ENCODE data around the gene BUB1B. TPM values are rescaled to one million over a fixed set of nuclear protein-coding genes. Genes with fewer than 3 reads are reported as not detected.
"Not testable (repeated sequence)": the region's sequence is repeated elsewhere in the genome, so short reads cannot be mapped to it uniquely, and the experiment has no call there.

Gene BUB1B
- total RNA-seq, 2 experiments from 2014 or later = 166 to 192 TPM

DNA sequence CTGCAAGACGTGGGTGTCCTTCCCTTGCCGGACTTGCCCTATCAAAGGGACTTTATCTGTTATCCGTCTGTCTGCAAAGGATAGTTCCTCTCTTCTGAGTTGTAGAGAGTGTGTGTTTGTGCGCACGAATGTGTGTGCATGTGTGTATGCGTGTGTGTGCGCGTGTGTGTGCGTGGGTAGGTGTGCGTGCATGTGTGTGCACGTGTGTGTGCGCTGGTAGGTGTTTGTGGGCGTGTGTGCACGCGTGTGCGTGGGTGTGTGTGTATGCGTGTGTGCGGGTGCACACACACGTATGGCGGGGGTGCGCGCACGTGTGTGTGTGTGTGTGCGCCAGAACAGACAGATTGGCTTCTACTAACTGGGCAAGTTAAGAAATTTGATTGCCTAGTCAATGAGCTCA is 48.1 kb upstream of the BUB1B start:
- no peaks in the 10 kb centered on the region for H4K20me1 ChIP-seq (ENCODE audit: insufficient read depth, low read length)
- intact Hi-C loops (cut with micrococcal nuclease; ENCODE audit: unreplicated experiment) = no loop called here
- BruUV-seq (replicated peaks) = no TSS peak
- no peak for DNase-seq (ENCODE audit: low spot score)
- no peaks in the 10 kb centered on the region for H3K9me2 ChIP-seq (ENCODE audit: insufficient read depth, low read length)
- POLR2A ChIA-PET = interaction anchor here (1.0 to 10.1 kb wide), 6 partner anchors 9 to 66 kb away, joined by 3 to 146 read pairs (median 4); partner anchors contain the start of gene BUB1B
- H3K4me3 ChIP-seq (ENCODE audit: low read depth, low read length, poor library complexity, severe bottlenecking) = no peak overlapping the region
- no peaks in the 10 kb centered on the region for H3K9me3 ChIP-seq (ENCODE audit: low read length)
- H2AFZ ChIP-seq (ENCODE audit: low read length) = no peak overlapping the region
- H3K4me1 ChIP-seq (ENCODE audit: insufficient read depth, low read length, poor library complexity, severe bottlenecking) = peaks cover 71% of the 10 kb centered on the region
- H3K36me3 ChIP-seq (ENCODE audit: insufficient read depth, low read length) = no peaks in the 10 kb centered on the region
- CTCF ChIA-PET (ENCODE audit: unreplicated experiment) = no interaction called here
- H3K27ac ChIP-seq (ENCODE audit: low read depth, low read length, poor library complexity, severe bottlenecking) = no peak overlapping the region
- TF ChIP-seq EZH2phosphoT487 (IDR thresholded peaks at IDR 0.05; ENCODE audit: borderline replicate concordance, low read depth, low read length) = no peak
- TF ChIP-seq, protein P1, sequence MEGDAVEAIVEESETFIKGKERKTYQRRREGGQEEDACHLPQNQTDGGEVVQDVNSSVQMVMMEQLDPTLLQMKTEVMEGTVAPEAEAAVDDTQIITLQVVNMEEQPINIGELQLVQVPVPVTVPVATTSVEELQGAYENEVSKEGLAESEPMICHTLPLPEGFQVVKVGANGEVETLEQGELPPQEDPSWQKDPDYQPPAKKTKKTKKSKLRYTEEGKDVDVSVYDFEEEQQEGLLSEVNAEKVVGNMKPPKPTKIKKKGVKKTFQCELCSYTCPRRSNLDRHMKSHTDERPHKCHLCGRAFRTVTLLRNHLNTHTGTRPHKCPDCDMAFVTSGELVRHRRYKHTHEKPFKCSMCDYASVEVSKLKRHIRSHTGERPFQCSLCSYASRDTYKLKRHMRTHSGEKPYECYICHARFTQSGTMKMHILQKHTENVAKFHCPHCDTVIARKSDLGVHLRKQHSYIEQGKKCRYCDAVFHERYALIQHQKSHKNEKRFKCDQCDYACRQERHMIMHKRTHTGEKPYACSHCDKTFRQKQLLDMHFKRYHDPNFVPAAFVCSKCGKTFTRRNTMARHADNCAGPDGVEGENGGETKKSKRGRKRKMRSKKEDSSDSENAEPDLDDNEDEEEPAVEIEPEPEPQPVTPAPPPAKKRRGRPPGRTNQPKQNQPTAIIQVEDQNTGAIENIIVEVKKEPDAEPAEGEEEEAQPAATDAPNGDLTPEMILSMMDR (conservative IDR thresholded peaks at IDR 0.05; ENCODE audit: low read length) = no peak
- H3K4me2 ChIP-seq (ENCODE audit: low read length) = no peak overlapping the region
- H3K79me2 ChIP-seq (ENCODE audit: insufficient read depth, low read depth, low read length) = no peaks in the 10 kb centered on the region

DNA sequence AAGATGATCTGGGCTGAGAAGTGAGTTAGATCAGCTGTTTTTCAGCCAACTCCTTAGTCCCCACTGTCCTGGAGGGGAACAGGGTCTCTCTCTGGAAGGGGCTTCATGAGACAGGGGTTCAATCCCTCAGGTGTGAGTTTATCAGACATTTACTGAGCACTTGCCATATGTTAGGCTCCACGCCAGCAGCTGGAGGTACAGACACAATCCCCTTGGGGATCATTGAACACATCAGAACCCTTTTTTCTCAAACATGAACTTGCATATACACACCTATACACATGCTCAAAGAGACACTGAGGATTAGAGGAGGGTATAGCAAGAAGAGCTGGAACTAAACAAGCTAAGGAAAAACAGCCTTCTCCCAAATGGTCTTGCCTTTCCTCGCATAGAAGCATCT is 46.7 kb upstream of the BUB1B start:
- no TSS peak for BruUV-seq (replicated peaks)
- intact Hi-C loops (cut with micrococcal nuclease; ENCODE audit: unreplicated experiment) = no loop called here
- no peak for TF ChIP-seq EZH2phosphoT487 (IDR thresholded peaks at IDR 0.05; ENCODE audit: borderline replicate concordance, low read depth, low read length)
- TF ChIP-seq, protein P1 (conservative IDR thresholded peaks at IDR 0.05; ENCODE audit: low read length) = no peak
- Histone ChIP-seq H3K4me2 (ENCODE audit: low read length) (peak overlapping the region; percentile 71), H3K4me1 (ENCODE audit: insufficient read depth, low read length, poor library complexity, severe bottlenecking) (peaks cover 77% of the 10 kb centered on the region), H3K9me3 (ENCODE audit: low read length) (no peaks in the 10 kb centered on the region), H3K9me2 (ENCODE audit: insufficient read depth, low read length) (no peaks in the 10 kb centered on the region), H3K79me2 (ENCODE audit: insufficient read depth, low read depth, low read length) (no peaks in the 10 kb centered on the region), H4K20me1 (ENCODE audit: insufficient read depth, low read length) (no peaks in the 10 kb centered on the region), H3K36me3 (ENCODE audit: insufficient read depth, low read length) (no peaks in the 10 kb centered on the region), H2AFZ (ENCODE audit: low read length) (peak overlapping the region; percentile 23; the same call in 1 of the 2 replicates), H3K27ac (ENCODE audit: low read depth, low read length, poor library complexity, severe bottlenecking) (peak overlapping the region; percentile 86), H3K4me3 (ENCODE audit: low read depth, low read length, poor library complexity, severe bottlenecking) (peak overlapping the region; percentile 1)
- POLR2A ChIA-PET = interaction anchor here (0.6 to 10.1 kb wide), 10 partner anchors 8 to 395 kb away, joined by 3 to 146 read pairs (median 4); partner anchors contain the start of gene BUB1B
- CTCF ChIA-PET (ENCODE audit: unreplicated experiment) = interaction anchor here (1.0 to 2.9 kb wide), 5 partner anchors 9 to 69 kb away, joined by 3 to 25 read pairs (median 6); no protein-coding TSS in a partner anchor
- DNase-seq (ENCODE audit: low spot score) = peak; percentile 65

DNA sequence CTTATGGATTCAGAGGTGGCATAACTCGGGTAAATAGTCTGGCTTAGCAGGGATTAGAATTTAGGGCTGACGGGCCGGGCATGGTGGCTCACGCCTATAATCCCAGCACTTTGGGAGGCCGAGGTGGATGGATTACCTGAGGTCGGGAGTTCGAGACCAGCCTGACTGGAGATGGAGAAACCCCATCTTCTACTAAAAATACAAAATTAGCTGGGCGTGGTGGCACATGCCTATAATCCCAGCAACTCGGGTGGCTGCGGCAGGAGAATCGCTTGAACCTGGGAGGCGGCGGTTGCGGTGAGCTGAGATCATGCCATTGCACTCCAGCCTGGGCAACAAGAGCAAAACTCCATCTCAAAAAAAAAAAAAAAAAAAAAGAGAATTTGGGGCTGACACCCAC is 45.8 kb upstream of the BUB1B start:
- ChIA-PET POLR2A (interaction anchor here (0.6 to 10.1 kb wide), 10 partner anchors 13 to 241 kb away, joined by 3 to 146 read pairs (median 4); partner anchors contain the start of gene BUB1B), CTCF (ENCODE audit: unreplicated experiment) (interaction anchor here (0.7 to 2.9 kb wide), 4 partner anchors 9 to 70 kb away, joined by 3 to 25 read pairs (median 15); no protein-coding TSS in a partner anchor)
- H3K27ac ChIP-seq (ENCODE audit: low read depth, low read length, poor library complexity, severe bottlenecking) = peak overlapping the region; percentile 86
- H3K4me1 ChIP-seq (ENCODE audit: insufficient read depth, low read length, poor library complexity, severe bottlenecking) = peaks cover 78% of the 10 kb centered on the region
- intact Hi-C loops (cut with micrococcal nuclease; ENCODE audit: unreplicated experiment); DNase-seq (ENCODE audit: low spot score); H3K9me2 ChIP-seq (ENCODE audit: insufficient read depth, low read length); H3K9me3 ChIP-seq (ENCODE audit: low read length); H4K20me1 ChIP-seq (ENCODE audit: insufficient read depth, low read length); H3K36me3 ChIP-seq (ENCODE audit: insufficient read depth, low read length); H3K79me2 ChIP-seq (ENCODE audit: insufficient read depth, low read depth, low read length): not testable (repeated sequence)
- H2AFZ ChIP-seq (ENCODE audit: low read length) = peak overlapping the region; percentile 23; the same call in 1 of the 2 replicates
- peak overlapping the region; percentile 49 for H3K4me3 ChIP-seq (ENCODE audit: low read depth, low read length, poor library complexity, severe bottlenecking)
- TSS peak; percentile 95 for BruUV-seq (replicated peaks)
- H3K4me2 ChIP-seq (ENCODE audit: low read length) = peak overlapping the region; percentile 71

Data from OCI-LY7 (cell line).